AG10803 (cell line): ENCODE results near the gene MMD2.

Experiments
- DNase-seq: peaks from one replicate; pipeline ENCODE4 v3.0.0; 2010; ENCODE audit warnings: low read depth
- H3K4me3 ChIP-seq: 2 replicates; pipeline ENCODE4 v1.5.1; 2011; ENCODE audit warnings: mild to moderate bottlenecking, low read length, control low read depth
- TF ChIP-seq, protein P1 (sequence below): conservative IDR thresholded peaks from 2 replicates; pipeline ENCODE4 v1.5.1; 2011; ENCODE audit warnings: mild to moderate bottlenecking, low read length, control low read depth, inconsistent platforms

The MMD2 gene

DNA sequence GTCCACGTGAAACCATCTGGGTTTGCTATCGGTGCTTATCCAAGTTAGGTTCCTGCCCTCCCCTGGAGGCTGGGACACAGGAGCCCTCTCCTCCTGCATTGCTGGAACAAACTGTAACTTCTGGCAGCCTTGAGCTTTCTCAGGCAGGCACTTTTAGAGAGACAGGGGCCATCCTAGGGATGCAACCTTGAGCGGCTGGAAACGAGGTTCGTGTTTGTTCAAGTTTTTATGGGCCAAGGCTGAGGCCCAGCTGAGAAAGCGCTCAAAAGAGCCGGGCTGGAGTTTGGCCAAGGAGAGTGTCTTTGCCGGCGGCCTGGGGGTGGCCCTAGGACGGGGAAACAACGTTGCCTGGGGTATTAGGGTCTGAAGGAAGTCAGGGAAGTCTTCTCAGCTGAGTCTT is 5.5 kb upstream of the MMD2 start:
- no peak for DNase-seq
- H3K4me3 ChIP-seq = no peak overlapping the region
- TF ChIP-seq, protein P1, sequence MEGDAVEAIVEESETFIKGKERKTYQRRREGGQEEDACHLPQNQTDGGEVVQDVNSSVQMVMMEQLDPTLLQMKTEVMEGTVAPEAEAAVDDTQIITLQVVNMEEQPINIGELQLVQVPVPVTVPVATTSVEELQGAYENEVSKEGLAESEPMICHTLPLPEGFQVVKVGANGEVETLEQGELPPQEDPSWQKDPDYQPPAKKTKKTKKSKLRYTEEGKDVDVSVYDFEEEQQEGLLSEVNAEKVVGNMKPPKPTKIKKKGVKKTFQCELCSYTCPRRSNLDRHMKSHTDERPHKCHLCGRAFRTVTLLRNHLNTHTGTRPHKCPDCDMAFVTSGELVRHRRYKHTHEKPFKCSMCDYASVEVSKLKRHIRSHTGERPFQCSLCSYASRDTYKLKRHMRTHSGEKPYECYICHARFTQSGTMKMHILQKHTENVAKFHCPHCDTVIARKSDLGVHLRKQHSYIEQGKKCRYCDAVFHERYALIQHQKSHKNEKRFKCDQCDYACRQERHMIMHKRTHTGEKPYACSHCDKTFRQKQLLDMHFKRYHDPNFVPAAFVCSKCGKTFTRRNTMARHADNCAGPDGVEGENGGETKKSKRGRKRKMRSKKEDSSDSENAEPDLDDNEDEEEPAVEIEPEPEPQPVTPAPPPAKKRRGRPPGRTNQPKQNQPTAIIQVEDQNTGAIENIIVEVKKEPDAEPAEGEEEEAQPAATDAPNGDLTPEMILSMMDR = no peak

DNA sequence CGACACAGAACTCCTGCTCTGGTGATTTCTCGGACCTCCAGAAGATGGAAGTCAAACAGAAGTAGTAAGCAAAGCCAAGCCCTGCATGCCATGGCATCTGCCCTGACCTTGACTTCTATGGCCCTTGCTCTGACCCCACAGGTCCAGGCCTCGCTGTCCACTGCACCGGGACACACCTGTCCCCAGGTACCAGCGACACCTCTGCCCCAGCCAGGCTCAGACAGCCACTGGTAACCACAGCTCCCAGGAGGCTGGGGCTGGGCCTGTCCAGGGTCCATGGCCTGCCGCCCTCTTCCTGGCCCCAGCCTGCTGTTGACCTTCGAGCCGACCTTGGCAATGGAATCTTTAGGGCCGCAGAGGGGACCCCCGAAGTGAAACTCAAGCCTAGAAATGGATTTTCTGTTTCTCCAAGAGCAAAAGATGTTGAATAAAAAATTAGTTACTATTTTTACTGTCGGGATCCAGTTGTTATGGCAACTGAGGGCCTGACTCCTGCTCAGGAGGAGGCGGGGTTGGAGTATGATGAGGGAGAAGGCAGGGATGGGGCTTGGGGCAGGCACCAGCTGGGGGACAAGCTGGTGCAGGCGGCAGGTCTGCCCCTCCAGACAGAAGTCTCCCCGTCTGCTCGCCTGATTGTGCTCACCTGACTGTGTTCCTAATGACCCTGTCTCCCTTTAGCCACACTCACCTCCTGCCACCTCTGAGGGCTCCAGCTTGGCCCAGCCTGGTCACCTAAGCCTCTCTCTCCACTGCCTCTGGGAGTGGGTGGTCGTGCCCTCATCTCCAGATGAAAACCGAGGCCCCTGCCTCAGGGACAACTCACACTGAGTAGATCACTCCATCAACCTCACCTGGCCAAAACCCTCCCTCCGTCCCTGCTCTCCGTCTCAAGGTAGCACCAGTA is 4.1 kb upstream of the MMD2 start:
- H3K4me3 ChIP-seq = no peak overlapping the region
- DNase-seq = no peak
- TF ChIP-seq, protein P1 = no peak

DNA sequence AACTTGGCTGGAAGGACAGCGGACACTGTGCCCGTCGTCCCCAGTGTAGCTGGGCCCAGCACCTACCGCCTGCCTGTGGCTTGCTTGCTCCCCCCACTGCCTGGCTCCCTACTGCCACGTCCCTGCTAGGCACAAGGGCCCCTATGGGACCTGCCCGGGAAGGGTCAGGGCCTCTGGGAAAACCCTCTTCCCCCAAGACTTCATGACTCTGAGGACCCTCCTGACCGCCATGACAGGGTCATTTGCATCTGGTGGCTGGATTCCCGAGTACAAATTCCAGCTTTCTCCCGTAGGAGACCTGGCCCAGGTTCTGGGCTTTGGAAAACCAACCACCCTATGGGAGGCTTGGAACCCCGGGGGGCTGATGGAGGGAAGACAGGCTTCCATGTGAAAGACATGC is 1.4 kb upstream of the MMD2 start:
- H3K4me3 ChIP-seq = no peak overlapping the region
- no peak for DNase-seq
- TF ChIP-seq, protein P1 = no peak

DNA sequence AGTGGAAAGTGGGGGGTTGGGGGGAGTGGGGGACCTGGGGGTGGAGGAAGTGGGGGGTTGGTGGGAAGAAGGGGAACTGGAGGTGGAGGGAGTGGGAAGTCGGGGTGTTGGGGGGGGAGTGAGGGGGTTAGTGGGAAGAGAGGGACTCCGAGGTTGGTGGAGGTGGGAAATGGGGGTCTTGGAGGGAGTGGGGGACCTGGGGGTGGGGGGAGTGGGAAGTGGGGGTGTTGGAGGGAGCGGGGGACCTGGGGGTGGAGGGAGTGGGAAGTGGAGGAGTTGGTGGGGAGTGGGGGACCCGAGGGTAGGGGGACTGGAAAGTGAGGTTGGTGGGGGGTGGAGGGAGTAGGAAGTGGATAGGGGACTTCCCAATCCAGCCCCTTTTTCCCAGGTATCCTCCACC is 906 bp upstream of the MMD2 start:
- TF ChIP-seq, protein P1 = no peak
- DNase-seq = no peak
- H3K4me3 ChIP-seq = no peak overlapping the region

DNA sequence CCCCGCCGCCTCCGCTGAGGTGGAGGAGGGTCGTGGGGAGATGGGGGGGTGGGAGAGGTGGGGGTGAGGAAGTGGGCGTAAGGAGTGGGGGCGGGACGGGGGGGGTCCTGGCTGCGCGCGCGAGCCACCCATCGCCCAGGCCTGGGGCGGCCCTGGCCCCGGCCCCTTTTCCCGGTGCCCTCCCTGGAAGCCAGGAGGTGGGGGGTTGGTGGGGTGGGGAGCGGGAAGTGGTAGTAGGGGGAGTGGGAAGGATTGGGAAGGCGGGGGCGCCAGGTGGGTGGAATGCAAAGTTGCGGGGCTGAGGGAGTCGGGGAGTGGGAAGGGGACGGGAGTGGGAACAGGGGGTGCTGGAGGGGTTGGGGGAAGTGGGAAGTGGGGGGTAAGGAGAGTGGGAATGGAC is 319 bp upstream of the MMD2 start:
- DNase-seq = no peak
- TF ChIP-seq, protein P1 = no peak
- H3K4me3 ChIP-seq = no peak overlapping the region

DNA sequence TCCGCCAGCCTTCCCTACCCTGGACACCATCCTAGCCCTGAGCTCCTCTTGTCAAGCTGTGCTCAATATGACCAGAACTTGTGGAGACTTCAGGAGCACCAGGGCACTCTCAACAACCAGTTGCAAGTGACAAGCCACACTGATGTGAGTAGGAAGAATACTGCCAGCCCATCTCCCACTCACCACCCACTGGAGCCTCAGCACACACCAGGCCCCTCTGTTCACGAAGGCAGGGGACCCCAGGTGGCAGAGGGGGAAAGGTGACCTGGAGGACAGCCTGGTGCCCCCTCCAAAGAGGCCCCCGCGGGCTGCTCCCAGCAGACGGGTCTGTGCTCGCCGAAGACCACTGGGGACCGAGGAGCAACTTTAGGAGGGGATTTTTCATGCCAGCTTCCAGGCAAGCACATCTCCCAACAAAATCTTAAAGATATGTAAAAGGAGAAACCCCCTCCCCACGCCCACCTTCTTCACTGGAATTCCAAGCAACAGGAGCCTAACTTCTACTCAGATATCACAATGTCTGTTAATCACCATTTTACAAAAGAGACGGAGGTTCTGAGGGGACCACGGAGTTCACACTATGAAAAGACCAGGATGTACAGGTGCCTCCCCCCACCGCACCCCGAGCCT is 1.0 kb downstream of the MMD2 start:
- no peak overlapping the region for H3K4me3 ChIP-seq
- TF ChIP-seq, protein P1 = no peak
- DNase-seq = no peak
